Hepatocyte (in vitro differentiated cells): Measurements from ENCODE around the gene MRPS10.

Source experiments
- EZH2 ChIP-seq: fragments of 200-600 bp; sonication (generic); IDR thresholded peaks from 2 replicates; pipeline ENCODE4 v1.6.1; 2016; ENCODE audit warnings: antibody characterized with exemption, mild to moderate bottlenecking, borderline replicate concordance
- TF ChIP-seq, protein P1 (sequence below): fragments of 200-600 bp; sonication (generic); IDR thresholded peaks from 2 replicates; pipeline ENCODE4 v1.5.1; 2016; ENCODE audit warnings: antibody characterized with exemption, mild to moderate bottlenecking; ENCODE audit not compliant: poor library complexity

GRCh38 chr6:42163981-42164380, 53.7 kb downstream of the MRPS10 start:
- no peak for TF ChIP-seq EZH2
- TF ChIP-seq, protein P1, sequence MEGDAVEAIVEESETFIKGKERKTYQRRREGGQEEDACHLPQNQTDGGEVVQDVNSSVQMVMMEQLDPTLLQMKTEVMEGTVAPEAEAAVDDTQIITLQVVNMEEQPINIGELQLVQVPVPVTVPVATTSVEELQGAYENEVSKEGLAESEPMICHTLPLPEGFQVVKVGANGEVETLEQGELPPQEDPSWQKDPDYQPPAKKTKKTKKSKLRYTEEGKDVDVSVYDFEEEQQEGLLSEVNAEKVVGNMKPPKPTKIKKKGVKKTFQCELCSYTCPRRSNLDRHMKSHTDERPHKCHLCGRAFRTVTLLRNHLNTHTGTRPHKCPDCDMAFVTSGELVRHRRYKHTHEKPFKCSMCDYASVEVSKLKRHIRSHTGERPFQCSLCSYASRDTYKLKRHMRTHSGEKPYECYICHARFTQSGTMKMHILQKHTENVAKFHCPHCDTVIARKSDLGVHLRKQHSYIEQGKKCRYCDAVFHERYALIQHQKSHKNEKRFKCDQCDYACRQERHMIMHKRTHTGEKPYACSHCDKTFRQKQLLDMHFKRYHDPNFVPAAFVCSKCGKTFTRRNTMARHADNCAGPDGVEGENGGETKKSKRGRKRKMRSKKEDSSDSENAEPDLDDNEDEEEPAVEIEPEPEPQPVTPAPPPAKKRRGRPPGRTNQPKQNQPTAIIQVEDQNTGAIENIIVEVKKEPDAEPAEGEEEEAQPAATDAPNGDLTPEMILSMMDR: no peak
